HEK293 (cell line): ENCODE measurements around the gene HEATR9.

ENCODE experiments used
- PRDM4 ChIP-seq: fragments of 450-650 bp; formaldehyde crosslinking; IDR thresholded peaks from 2 replicates; pipeline ENCODE4 v1.5.1; 2017; ENCODE audit warnings: missing biosample characterization, missing genetic modification characterization
- TRIM28 ChIP-seq: IDR thresholded peaks from 2 replicates; pipeline ENCODE4 v1.6.1; 2011; ENCODE audit warnings: low read length, control low read depth, borderline replicate concordance
- ZBTB1 ChIP-seq: fragments of 450-650 bp; formaldehyde crosslinking; IDR thresholded peaks from 2 replicates; pipeline ENCODE4 v1.5.1; 2016; ENCODE audit warnings: missing biosample characterization, missing genetic modification characterization
- ZNF776 ChIP-seq: fragments of 450-650 bp; formaldehyde crosslinking; IDR thresholded peaks from 2 replicates; pipeline ENCODE4 v1.5.0; 2017; ENCODE audit warnings: missing biosample characterization, missing genetic modification characterization, borderline replicate concordance

- TF ChIP-seq ZNF776 (tag by site-specific recombination) (no peak), TRIM28 (no peak), PRDM4 (tag by site-specific recombination) (no peak), ZBTB1 (tag by site-specific recombination) (no peak)
Observed at GRCh38 chr17:35875800-35876139, 7.1 kb upstream of the HEATR9 start.
